Measurements from ENCODE around the gene FAM89A. TPM values are rescaled to one million over a fixed set of nuclear protein-coding genes. Genes with fewer than 3 reads are reported as not detected.

Gene FAM89A
- total and polyA plus RNA-seq, 2 of the 8 experiments (the other 6 are each of a cell fraction or from before 2014, with no cell fraction given), result 2.1 to 2.2 TPM

DNA sequence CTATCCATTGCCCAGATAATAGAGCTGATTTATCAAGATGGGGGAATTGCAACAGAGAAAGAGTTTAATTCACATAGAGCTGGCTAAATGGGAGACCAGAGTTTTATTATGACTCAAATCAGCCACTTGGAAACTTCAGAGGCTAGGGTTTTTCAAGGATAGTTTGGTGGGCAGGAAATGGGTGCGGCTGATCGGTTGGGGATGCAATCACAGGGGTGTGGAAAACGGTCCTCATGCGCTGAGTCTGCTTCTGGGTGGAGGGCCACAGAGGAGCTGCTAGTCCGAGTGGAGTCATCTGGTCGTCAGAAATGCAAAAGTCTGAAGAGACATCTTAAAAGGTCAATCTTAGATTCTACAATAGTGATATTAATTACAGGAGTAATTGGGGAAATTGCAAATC lies 32.0 kb upstream of the FAM89A start:
- H3K36me3 ChIP-seq (ENCODE audit: control insufficient read depth in 2 of 4, insufficient read depth in 4 of 4, low read length in 3 of 4), result no peaks in the 10 kb centered on the region
- H2BK20ac ChIP-seq (ENCODE audit: low read length), result no peak overlapping the region
- CTCF ChIA-PET (ENCODE audit: partially characterized antibody), result interaction anchor here (0.6 to 1.9 kb wide), 6 partner anchors 18 to 1437 kb away, joined by 3 to 6 read pairs (median 4); no protein-coding TSS in a partner anchor
- no peak overlapping the region for H4K91ac ChIP-seq (replicated peaks; ENCODE audit: insufficient read length, low read length)
- POLR2A ChIA-PET (ENCODE audit: partially characterized antibody), result interaction anchor here (0.6 kb wide), 1 partner anchor 165 kb away, joined by 3 read pairs; no protein-coding TSS in a partner anchor
- H2BK120ac ChIP-seq (replicated peaks; ENCODE audit: low read depth, low read length), result no peak overlapping the region
- no peaks in the 10 kb centered on the region for H3K79me2 ChIP-seq (ENCODE audit: control insufficient read depth in 1 of 2, insufficient read depth in 2 of 2, low read length in 2 of 2)
- H3K14ac ChIP-seq (ENCODE audit: insufficient read length), result no peak overlapping the region
- no peak overlapping the region for H3K23ac ChIP-seq (ENCODE audit: insufficient read length)
- H3K27ac ChIP-seq (ENCODE audit: low read depth, low read length), result no peak overlapping the region
- no peak overlapping the region for H2BK15ac ChIP-seq (ENCODE audit: low read length)
- H3K4ac ChIP-seq (replicated peaks; ENCODE audit: insufficient read length, low read depth, low read length), result no peak overlapping the region
- H4K20me1 ChIP-seq (replicated peaks in 1 of 2; ENCODE audit: control insufficient read depth in 1 of 2, insufficient read depth in 2 of 2, low read length in 2 of 2), result no peaks in the 10 kb centered on the region
- no peak overlapping the region for H3K18ac ChIP-seq (ENCODE audit: extremely low read depth, low read length)
- no peak overlapping the region for H2AFZ ChIP-seq (ENCODE audit: low read length)
- H3K4me1 ChIP-seq (replicated peaks in 1 of 4; ENCODE audit: control insufficient read depth in 3 of 4, insufficient read depth in 4 of 4, low read length in 3 of 4), result peaks cover 0 to 2% (median 0%) of the 10 kb centered on the region in 4 experiments; a peak in 2 of 7 replicates
- H3K23me2 ChIP-seq (ENCODE audit: low read depth, low read length), result no peaks in the 10 kb centered on the region
- no peak overlapping the region for H4K8ac ChIP-seq (ENCODE audit: extremely low read depth, insufficient read depth, low read length)
- FAIRE-seq, result no peak
- no peak overlapping the region for H4K5ac ChIP-seq (ENCODE audit: insufficient read length, low read depth, low read length)
- H3K56ac ChIP-seq (replicated peaks; ENCODE audit: insufficient read length, low read depth, low read length), result no peak overlapping the region
- no peak for DNase-seq (ENCODE audit: low read depth in 1 of 2, low spot score in 2 of 2)
- WGBS, 2 experiments (ENCODE audit: extremely low coverage in 1 of 2, insufficient coverage in 1 of 2, insufficient read length in 1 of 2, insufficient replicate concordance in 2 of 2, low coverage in 1 of 2, low lambda C conversion rate in 2 of 2, missing lambda C conversion rate in 1 of 2), result 84% methylated on average over 6 of the region's 6 CpGs; no CpG with 5 or more reads in 1 of the 2 experiments
- H2BK12ac ChIP-seq (ENCODE audit: low read depth, low read length), result no peak overlapping the region
- H3K27me3 ChIP-seq (replicated peaks in 1 of 4; ENCODE audit: control insufficient read depth in 3 of 4, extremely low read depth in 1 of 4, insufficient read depth in 3 of 4, low read length in 3 of 4), result no peaks in the 10 kb centered on the region
- no peaks in the 10 kb centered on the region for H3K79me1 ChIP-seq (ENCODE audit: low read depth, low read length)
- no peak overlapping the region for H2AK5ac ChIP-seq (ENCODE audit: low read depth, low read length)
- no peak overlapping the region for H2BK5ac ChIP-seq (ENCODE audit: low read depth, low read length)
- H3K4me3 ChIP-seq (ENCODE audit: extremely low read depth in 1 of 4, insufficient read depth in 2 of 4, low read depth in 3 of 4, low read length in 4 of 4), result no peak overlapping the region
- H3K4me2 ChIP-seq (ENCODE audit: insufficient read depth in 1 of 2, low read depth in 2 of 2, low read length in 2 of 2), result no peak overlapping the region
- no peaks in the 10 kb centered on the region for H3K9me3 ChIP-seq (ENCODE audit: insufficient read depth in 2 of 2, low read depth in 1 of 2, low read length in 1 of 2)
- H3K9ac ChIP-seq (replicated peaks in 1 of 4; ENCODE audit: extremely low read depth in 1 of 4, low read depth in 3 of 4, low read length in 3 of 4), result no peak overlapping the region
- no peak for TF ChIP-seq HDAC6 (IDR thresholded peaks at IDR 0.05; ENCODE audit: low read depth, low read length)
- TF ChIP-seq, protein P1, sequence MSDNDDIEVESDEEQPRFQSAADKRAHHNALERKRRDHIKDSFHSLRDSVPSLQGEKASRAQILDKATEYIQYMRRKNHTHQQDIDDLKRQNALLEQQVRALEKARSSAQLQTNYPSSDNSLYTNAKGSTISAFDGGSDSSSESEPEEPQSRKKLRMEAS (IDR thresholded peaks at IDR 0.05), result no peak
- TF ChIP-seq YY1 (IDR thresholded peaks at IDR 0.05; ENCODE audit: low read depth, low read length), result no peak
- TF ChIP-seq, protein P2, sequence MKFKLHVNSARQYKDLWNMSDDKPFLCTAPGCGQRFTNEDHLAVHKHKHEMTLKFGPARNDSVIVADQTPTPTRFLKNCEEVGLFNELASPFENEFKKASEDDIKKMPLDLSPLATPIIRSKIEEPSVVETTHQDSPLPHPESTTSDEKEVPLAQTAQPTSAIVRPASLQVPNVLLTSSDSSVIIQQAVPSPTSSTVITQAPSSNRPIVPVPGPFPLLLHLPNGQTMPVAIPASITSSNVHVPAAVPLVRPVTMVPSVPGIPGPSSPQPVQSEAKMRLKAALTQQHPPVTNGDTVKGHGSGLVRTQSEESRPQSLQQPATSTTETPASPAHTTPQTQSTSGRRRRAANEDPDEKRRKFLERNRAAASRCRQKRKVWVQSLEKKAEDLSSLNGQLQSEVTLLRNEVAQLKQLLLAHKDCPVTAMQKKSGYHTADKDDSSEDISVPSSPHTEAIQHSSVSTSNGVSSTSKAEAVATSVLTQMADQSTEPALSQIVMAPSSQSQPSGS (IDR thresholded peaks at IDR 0.05; ENCODE audit: low read length), result no peak
- TF ChIP-seq, protein P3, sequence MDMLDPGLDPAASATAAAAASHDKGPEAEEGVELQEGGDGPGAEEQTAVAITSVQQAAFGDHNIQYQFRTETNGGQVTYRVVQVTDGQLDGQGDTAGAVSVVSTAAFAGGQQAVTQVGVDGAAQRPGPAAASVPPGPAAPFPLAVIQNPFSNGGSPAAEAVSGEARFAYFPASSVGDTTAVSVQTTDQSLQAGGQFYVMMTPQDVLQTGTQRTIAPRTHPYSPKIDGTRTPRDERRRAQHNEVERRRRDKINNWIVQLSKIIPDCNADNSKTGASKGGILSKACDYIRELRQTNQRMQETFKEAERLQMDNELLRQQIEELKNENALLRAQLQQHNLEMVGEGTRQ (IDR thresholded peaks at IDR 0.05; ENCODE audit: low read length), result no peak
- TF ChIP-seq CHD1 (IDR thresholded peaks at IDR 0.05; ENCODE audit: low read depth, low read length), result no peak
- no peak for TF ChIP-seq GABPA (IDR thresholded peaks at IDR 0.05; ENCODE audit: borderline replicate concordance, insufficient read depth, low read length)
- TF ChIP-seq TBP (IDR thresholded peaks at IDR 0.05; ENCODE audit: low read depth, low read length), result no peak
- no peak for TF ChIP-seq NANOG (IDR thresholded peaks at IDR 0.05; ENCODE audit: insufficient read depth, low read depth, low read length, poor library complexity, severe bottlenecking)
- TF ChIP-seq BCL11A (IDR thresholded peaks at IDR 0.05; ENCODE audit: low read depth in 2 of 2, low read length in 2 of 2), result no peak
